Tongue (tissue), 2 donors: ENCODE measurements around the gene TRAF1. TPM values are rescaled to one million over a fixed set of nuclear protein-coding genes. Genes with fewer than 3 reads are reported as not detected.

Experiments used
- DNase-seq: peaks from one replicate; pipeline ENCODE4 v3.0.0-alpha.2; 2015
- total RNA-seq: library from RNA; depleted of rRNA; stranded (reverse); fragments of >200 nt; gene quantifications from one replicate; pipeline ENCODE4 v1.2.3, GENCODE V29; 2014

TRAF1 gene
- total RNA-seq, 1 donor from 2014 or later, result 5.1 TPM

DNA sequence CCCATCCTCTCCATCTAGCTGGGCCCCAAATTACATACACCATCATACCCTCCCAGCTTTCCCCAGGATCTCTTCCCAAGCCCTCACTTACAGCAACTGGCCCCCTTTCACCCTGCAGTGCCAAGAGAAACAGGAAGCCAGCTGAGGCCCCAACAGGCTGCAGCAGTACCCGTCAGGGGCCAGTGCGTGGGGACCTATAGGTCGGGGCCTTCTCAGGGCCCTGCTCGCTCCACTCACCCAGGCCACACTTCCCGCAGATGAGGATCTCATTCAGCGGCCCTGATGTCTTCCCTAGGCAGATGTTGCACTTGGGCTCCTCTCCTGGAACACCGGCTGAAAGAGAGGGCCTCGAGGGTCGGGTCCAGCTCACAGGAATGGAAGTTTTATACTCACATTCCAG, 56.4 kb downstream of the TRAF1 start:
- no peak for DNase-seq

DNA sequence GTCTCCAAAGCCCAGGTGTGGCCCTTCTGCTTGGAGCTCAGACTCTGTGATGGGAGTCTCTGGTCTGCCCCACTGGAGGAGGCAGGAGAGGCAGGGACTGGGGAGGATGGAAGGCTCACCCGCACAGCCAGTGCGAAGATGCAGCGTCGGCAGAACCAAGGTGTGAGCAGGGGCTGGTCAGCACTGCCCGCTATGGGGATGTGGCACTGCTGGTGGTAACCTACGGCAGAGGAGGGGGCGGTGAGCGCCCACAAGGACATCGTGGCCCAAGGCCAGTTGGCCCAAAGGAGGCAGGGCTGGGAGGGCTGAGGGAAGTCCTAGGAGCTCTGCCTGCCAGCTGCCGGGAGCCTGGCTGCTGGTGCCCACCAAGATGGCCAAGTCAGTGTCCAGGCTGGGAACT, 56.9 kb downstream of the TRAF1 start:
- DNase-seq, result no peak

DNA sequence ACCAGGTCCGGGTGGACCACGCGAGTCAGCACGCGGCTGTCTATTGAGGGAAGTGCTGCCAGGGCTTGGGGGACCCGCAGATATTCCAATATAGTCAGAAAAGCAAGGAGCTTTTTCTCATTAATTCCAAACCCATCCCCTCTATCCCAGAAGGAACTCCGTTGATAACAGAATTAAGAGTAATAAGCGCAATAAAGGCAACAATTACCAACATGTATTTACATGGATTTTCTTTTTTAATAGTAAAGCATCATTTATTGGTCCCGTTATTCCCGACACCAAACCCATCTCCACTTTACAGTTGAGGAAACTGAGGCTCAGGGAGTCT, 57.3 kb downstream of the TRAF1 start:
- DNase-seq, result no peak

DNA sequence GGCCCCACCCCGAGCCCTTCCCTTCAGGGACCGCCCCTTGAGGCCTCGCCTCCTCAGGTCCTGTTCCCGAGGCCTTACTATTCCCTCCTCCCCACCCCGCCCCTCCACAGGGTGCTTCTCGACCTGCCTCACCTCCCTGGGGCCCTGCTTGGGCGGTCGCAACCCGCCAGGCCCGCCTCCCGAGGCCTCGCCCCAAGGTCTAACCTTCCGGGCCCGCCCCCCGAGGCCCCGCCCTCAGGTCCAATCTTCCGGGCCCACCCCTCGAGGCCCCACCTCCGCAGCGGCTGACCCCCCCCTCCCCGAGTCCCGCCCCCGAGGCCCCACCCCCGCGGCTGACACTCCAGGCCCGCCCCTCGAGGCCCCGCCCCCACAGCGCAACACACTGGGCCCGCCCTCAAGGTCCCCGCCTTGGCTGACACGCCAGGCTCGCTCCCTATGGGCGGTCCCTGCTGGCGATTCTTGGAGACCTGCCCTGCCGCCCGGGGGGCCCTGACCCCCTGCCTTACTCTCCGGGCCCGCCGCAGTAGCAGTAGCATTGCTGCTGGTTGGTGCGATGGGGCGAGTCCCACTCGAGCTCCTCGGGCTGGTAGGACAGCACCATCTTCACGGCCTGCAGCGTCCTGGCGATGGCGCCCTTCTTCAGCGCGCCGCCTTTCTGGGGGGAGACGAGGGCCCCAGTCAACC, 57.8 kb downstream of the TRAF1 start:
- peak; percentile 96 for DNase-seq

DNA sequence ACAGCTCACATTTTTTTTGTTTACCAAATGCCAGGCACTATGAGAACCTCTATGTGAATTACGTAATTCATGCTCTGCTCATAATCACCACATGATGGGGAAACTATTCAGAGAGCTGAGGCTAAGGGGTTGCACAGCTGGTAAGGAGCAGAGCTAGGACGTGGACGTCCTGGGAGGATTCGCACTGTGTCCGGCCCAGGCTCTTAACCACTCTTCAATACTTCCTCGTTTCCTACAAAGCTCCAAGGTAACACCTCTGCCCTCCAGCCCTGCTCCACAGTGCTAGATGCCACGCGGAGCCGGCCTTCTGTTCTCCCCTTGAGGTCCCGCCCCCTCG, 58.3 kb downstream of the TRAF1 start:
- no peak for DNase-seq

DNA sequence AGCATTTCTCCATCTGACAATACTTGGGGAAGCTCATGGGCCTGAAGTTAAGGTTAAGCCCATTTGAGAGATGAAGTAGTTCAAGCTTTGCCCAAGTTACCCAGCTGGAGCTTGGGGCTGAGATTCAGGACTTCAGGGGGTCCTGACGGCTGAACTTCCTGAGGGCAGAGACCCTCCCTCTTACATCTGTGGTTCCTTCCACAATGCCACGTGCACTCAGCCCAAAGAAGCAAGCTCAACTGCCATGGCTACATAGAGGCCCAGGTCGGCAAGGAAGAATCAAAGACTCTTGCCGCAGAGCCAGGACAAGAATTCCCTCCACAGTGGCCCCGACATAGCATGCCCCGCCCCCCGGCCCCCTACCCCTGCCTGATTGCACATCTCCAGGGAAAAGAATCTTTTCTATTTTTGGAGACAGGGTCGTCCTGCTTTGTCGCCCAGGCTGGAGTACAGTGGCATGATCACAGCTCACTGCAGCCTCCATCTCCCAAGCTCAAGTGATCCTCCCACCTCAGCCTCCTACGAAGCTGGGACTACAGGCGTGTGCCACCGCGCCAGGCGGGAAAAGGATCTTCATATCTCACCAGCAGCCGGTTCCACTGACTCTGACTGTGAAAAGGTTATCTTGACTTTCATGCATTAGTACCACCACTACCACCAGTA, 58.8 kb downstream of the TRAF1 start:
- no peak for DNase-seq

DNA sequence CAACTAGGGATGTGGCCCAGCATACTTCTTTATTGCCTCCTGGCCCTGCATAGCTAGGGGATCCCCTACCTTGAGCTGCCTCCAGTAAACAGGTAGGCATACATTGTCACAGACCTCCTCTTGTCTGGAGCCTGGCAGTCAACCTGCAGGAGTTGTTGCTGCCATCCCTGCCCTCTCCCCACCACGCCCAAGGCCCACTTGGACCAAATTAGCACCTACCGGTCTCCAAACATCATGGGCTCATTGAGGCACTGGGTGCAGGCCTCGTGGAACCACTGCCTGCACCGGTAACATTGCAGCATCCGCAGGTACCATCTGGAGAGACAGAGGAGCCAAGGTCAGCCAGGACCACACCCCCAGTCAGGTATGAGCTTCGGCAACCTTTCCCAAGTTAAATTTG, 59.9 kb downstream of the TRAF1 start:
- no peak for DNase-seq

DNA sequence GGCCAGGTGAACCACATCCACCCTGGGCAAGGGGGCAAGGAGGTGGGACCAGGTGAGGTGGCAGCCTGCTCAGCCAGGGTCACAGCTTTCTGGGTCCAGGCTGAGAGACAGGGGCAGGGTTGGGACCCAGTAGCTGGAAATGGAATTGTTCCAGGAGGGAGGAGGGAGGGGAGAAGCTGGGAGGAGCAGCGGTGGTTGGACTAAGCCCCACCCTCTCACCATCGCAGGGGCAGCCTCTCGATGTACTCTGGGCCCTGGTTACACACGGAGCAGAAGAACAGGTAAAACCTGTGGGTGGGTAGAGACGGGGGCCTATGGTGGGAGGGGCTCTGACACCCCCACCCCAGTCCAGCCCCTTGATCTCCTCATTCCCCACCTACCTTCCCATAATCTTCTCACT, 60.8 kb downstream of the TRAF1 start:
- DNase-seq, result no peak

DNA sequence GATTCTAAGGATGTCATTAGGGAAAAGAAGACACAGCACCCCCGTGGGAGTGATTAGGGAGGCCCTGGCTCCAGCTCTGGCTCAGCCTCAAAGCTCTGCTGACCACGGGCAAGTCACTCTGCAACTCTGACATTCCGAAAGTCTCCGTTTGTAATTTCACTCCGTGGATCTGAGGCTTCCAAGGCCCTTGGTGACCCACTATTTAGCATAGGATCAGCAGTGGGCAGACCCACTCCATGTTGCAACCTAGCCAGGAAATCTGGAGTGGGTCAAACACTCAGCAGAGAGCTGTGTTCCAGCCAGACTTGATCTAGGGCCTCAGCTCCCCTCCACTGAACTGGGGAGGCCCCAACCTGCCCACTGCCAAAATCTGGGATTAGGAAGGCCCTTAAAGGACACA, 61.4 kb downstream of the TRAF1 start:
- DNase-seq, result no peak

DNA sequence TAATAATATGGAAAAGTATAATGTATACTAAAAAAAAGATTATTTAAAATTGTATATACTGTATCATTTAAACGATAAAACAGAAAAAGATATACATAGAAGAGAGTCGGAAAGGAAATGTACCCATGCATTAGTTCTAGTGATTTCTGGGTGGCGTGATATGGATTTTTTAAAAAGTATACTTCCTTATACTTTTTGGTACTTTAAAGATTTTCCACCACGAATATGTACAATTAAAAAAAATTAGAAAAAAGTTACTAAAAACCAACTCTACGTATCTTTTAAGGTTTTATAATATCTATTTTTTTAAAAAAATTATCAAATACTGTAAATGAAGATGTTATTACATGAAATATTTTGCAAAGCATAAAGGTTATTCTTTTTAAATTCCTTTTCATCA, 61.9 kb downstream of the TRAF1 start:
- DNase-seq, result no peak

DNA sequence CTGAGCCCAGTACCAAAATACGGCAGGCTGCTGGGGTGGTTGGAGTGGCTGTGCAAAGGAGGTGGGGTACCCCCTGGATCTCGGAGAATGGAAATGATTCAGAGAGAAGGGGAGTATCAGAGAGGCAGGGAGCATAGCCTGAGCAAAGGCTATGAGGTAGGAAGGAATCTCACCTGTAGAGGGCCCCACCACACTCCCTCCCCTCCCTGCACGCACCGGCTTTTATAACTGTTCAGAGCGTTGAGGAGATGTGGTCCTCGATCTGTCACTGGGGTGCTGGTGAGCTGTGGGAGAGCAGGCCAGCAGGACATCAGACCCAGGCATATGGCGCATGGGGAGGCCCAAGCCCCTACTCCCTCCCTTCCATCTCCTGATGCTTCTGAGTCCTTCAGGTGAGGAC, 62.8 kb downstream of the TRAF1 start:
- DNase-seq, result no peak

DNA sequence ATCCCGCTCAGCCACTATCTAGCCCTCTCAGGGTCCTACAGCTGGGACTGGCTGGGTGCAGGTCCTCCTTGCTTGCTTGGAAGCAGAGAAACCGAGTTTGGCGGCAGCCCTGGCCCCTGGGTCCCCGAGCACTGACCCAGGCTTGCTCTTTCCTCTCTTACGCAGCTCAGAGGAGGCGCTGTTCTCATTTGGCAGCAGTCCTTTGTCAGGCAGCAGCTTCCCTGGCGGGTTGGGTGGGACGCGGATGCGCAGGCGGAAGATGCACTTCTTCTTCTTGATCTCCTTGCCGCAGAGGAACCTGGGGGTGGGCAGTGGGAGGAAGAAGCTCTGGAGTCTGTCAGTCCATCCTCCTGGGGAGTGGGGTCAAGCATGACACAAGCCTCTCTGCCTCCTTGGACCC, 64.1 kb downstream of the TRAF1 start:
- DNase-seq, result no peak

DNA sequence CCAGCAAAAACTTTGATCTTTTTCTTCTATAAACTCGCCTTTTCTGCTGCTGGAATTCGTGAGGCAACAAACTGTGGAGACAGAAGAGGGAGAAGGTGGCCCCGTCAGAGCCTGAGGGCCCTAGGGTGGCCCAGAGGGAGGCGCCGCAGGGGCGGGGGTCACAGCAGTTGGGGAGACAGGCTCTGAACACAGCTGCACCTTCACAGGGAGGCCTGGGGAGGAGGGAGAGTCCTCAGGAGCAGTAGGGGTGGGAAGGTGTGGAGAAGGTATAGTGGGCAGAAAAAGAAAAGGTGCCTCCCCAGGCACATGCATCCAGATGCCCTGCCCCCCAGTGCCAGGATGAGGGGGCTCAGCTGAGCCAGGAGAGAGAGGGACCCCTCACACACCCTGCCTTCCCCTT, 64.7 kb downstream of the TRAF1 start:
- no peak for DNase-seq

DNA sequence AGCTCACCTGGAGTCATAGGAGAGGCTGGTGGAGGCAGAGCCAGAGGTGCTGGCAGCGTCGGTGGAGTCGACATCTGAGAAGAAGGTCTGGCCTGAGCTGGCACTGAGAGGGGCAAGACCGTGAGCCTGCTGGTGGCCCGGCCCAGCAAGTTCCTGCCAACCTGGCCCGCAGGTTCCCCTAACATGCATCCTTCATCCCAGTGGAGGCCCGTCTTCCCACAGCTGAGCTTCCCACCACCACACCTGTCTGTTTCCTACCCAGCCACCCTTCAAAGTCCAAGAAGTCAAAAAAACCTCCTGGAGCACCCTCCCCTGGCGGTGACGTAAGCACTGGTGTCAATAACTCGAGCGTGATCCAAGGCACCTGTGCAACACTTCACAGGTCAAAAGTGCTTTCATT, 66.5 kb downstream of the TRAF1 start:
- DNase-seq, result no peak

DNA sequence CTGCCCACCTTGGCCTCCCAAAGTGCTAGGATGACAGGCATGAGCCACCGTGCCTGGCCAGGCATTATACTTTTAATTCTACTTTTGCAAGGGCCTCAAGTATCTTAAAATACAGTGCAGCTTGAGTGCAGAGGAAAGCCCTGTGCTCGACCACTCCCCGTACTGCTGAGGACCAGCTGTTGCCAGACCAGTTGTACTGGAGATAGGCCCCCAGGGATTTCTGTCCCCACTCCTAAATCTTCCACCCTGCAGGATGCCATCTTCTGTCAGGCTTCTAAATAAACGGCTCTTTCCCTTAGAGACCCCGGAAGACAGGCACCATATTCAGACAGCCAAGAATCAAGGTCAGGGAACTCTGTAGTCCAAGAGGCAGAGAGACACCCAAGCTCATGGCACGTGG, 67.2 kb downstream of the TRAF1 start:
- DNase-seq, result no peak

DNA sequence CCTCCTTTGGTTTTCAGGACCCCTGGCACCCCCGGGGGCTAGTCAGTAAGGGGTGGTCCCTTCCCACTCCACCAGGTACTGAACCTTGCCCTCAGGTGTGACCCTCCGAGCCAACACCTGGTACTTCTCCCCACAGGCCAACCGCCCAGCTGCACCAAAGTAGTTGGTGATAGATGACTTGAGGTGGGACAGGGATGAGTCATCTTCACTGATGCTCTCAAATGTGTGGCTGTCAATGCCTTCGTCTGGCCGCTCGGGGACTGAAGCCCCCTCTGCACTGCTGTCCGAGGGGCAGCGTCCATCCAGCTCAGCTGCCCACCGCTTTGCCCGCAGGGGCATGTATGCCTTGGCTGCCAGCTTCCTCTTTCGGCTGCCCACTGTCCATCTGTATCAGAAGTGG, 68.7 kb downstream of the TRAF1 start:
- DNase-seq, result no peak

DNA sequence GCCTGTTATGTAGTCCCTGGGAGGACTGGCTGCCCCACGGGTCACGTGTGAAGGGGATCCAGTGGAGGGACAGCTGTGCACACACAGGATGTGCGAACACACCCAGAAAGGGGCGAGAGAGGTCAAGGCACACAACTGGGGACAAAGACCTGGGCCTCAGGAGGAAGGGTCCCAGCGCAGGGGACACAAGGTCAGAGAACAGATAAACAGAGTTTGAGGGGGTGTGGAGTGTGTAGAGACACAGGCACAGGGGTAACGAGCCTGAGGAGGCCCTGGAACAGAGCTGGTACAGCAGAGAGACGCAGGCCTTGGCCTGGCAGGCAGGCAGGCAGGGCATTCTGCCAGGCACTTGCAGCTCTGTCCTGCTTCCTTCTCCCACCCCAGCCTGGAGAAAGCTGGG, 69.1 kb downstream of the TRAF1 start:
- DNase-seq, result no peak

DNA sequence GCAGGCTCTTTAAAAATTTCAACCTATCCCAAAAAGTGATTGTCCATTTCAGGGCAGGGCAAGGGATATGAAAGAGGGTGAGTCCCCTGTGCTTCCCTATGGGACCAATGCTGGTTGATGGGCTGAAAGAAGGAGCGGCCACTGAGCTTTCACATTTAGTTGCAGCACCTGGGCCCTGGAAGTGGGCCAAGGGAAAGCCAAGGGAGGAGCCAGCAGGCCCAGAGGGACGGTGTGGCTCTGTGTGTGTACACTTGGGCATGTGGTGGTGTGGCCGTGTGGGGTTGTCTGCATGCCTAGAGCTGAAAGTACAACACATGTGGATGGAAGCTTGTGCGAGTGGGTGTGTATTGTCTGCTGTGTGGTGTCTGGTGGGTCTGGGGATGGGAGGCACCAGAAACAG, 69.9 kb downstream of the TRAF1 start:
- DNase-seq, result no peak

DNA sequence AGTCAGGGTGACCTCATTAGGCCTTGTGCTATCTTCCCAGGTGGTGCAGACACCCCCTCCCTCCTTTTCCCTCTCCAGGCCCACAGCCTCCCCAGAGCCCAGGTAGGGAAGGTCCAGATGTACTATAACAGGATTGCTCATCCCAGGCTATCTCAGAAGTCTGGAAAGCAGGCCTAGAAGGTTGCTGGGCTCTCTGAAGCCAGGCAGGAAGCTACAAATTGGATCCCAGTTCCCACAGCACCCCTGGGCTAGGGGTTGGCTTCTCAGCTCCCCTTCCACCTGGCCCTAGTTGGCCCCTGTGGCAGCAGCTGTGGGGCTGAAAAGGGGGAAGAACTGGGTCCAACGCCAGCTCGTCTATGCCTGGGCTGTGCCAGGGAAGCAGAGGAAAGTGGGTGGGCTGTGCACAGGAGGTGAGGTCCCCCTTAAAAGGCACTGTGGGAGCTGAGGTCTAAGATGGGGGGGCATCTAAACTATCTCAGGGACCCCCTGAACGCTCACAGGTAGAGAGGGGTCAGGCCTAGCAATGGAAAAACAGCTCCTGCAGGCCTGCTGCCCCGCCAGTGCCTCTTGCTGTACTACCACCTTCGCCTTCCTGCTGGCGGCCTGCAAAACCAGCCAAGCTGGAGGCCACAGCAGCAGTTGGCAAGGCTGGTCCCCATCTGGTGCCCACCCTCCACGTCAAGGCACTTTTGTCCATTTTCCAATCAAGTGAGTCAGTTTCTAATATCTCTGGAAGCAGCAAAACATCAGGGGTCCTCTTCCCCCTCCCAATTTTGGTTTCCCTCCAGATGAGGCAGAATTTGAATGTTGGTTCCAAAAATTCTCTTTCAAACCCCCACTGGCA, 70.5 kb downstream of the TRAF1 start:
- DNase-seq, result no peak

DNA sequence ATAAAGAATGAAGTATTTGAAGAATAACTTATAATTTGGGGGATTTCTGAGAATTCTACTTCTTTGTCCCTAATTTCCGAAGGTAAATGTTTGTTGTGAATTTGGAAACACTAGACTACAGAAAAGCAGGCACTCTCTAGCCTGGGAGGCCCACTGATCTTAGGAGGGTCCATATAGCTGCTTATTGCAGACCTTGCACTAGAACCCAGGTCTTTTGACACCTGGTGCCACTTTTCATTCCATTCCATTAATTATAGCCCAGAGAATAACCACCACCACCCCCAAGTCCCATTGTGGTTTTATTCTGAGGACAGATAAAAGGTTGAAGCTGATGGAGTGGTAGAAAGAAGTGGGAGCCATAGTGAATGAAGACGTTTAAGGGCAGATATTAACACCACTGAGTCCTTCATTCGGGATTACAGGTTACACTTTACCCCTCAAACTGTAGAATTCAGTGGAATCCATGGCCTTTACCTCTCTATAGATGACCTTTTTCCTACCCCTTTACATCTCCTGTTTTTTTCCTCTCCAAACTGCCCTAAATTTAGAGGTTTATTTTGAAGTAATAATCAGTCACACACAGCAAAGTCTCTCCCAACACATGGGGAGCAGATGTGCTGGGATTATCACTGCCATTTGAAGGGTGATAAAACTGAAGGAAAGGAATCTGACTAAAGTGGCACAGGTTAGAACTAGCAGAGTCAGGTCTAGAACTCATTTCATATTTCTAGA, 71.8 kb downstream of the TRAF1 start:
- DNase-seq, result no peak

DNA sequence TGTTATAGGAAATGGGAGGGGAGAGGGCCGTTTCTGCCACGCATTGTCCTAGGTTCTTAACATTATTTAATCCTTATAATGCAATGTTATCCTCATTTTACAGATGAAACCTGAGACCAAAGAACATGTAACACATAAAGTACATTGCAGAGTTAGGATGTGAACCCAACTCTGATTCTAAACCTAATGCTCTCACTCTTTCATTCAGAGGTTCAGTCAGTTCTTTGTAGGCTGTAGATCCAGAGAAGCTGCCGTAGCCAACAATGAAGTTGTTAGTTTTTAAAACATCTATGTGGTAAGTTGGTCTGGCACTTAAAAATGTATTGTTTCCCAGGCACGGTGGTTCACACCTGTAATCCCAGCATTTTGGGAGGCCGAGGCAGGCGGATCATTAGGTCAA, 73.4 kb downstream of the TRAF1 start:
- DNase-seq, result no peak
